Neural cell (in vitro differentiated cells): ENCODE measurements around the gene NPR3.

Experiments used
- CTCF ChIP-seq: fragments of 450-650 bp; IDR thresholded peaks from 2 replicates; pipeline ENCODE4 v1.5.1; 2014; ENCODE audit warnings: antibody characterized with exemption, mild to moderate bottlenecking, moderate library complexity; ENCODE audit not compliant: poor library complexity, severe bottlenecking
- EP300 ChIP-seq: fragments of 450-650 bp; conservative IDR thresholded peaks from 2 replicates; pipeline ENCODE4 v1.6.1; 2014; ENCODE audit warnings: antibody characterized with exemption, mild to moderate bottlenecking, moderate library complexity; ENCODE audit not compliant: poor library complexity, severe bottlenecking
- EZH2 ChIP-seq: fragments of 200-600, 300-800 bp; shearing (Covaris generic), sonication (generic); IDR thresholded peaks from 2 replicates; pipeline ENCODE4 v1.6.1; 2014; ENCODE audit warnings: antibody characterized with exemption, low read length, borderline replicate concordance, mild to moderate bottlenecking; ENCODE audit not compliant: insufficient read depth, poor library complexity, severe bottlenecking
- MXI1 ChIP-seq: fragments of 450-650 bp; conservative IDR thresholded peaks from 2 replicates; pipeline ENCODE4 v1.6.1; 2014; ENCODE audit warnings: antibody characterized with exemption, mild to moderate bottlenecking; ENCODE audit not compliant: poor library complexity, severe bottlenecking
- POLR2AphosphoS5 ChIP-seq: IDR thresholded peaks from 2 replicates; pipeline ENCODE4 v1.6.1; 2012
- RAD21 ChIP-seq: fragments of 450-650 bp; conservative IDR thresholded peaks from 2 replicates; pipeline ENCODE4 v1.6.1; 2014; ENCODE audit warnings: antibody characterized with exemption, mild to moderate bottlenecking, moderate library complexity
- REST ChIP-seq: IDR thresholded peaks from 2 replicates; pipeline ENCODE4 v1.6.1; 2012; ENCODE audit warnings: borderline replicate concordance
- SMC3 ChIP-seq: fragments of 450-650 bp; conservative IDR thresholded peaks from 2 replicates; pipeline ENCODE4 v1.6.1; 2014; ENCODE audit warnings: antibody characterized with exemption, mild to moderate bottlenecking, moderate library complexity; ENCODE audit not compliant: poor library complexity
- TAF1 ChIP-seq: IDR thresholded peaks from 2 replicates; pipeline ENCODE4 v1.6.1; 2012; ENCODE audit warnings: low read depth

DNA sequence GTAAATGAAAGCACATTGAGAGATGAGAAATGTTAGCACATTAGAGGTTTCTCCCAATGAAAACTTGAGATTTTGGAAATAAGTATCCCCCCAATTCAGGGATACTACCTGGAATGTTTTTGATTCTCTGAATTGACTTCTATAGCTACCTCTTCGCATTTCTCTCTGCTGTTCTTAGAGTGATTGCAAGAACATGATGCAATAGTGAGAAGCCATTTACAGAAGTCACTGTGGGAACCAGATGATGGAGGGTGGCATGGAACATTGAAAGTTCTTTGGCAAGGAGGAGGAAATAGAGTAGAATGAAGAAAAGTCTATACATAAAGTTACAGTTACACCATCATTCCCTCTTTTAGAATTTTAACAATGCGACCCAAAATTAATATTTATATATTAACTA, 9.2 kb downstream of the NPR3 start:
- TF ChIP-seq CTCF (no peak), EP300 (no peak), SMC3 (no peak), POLR2AphosphoS5 (no peak), EZH2 (no peak), TAF1 (no peak), REST (no peak), RAD21 (no peak), MXI1 (no peak)
